ENCODE results near the gene KCNMA1. TPM values are rescaled to one million over a fixed set of nuclear protein-coding genes. Genes with fewer than 3 reads are reported as not detected.
"Not testable (repeated sequence)": the region's sequence is repeated elsewhere in the genome, so short reads cannot be mapped to it uniquely, and the experiment has no call there.

Gene KCNMA1
- total and polyA plus RNA-seq, 10 of the 15 experiments (the other 5 are each of a cell fraction or from before 2014, with no cell fraction given): 8.5 to 77.0 (median 21.3) TPM

DNA sequence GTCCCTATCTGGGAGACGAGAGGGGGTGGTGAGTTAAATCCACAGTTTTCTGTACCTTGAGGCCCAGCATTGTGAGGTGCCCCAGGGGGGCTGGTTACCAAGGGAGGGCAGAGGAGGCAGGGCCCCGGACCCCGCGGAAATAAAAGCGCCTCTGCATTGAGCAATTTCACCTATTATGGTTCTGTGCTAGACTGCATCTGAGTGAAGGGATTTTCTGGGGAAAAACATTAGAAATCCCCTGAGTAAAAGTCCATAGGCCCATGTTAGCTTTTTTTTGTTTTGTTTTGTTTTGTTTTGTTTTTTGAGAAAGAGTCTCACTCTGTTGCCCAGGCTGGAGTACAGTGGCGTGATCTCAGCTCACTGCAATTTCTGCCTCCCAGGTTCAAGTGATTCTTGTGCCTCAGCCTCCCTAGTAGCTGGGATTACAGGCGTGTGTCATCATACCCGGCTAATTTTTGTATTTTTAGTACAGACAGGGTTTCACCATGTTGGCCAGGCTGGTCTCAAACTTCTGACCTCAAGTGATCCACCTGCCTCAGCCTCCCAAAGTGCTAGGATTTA lies 225.0 kb downstream of the KCNMA1 start:
- WGBS (ENCODE audit: insufficient coverage, insufficient replicate concordance, low lambda C conversion rate, missing lambda C conversion rate): 9% methylated on average over 8 of the region's 8 CpGs
- POLR2A ChIA-PET: interaction anchor here (1.0 to 2.5 kb wide), 2 partner anchors 10 to 50 kb away, joined by 3 to 11 read pairs; no protein-coding TSS in a partner anchor

More for the DNA sequence above, 225.0 kb downstream of the KCNMA1 start:
- H4K20me1 ChIP-seq (ENCODE audit: control insufficient read depth, insufficient read depth); FAIRE-seq; BruUV-seq (replicated peaks); H3K9ac ChIP-seq (ENCODE audit: control insufficient read depth, insufficient read depth, low read length); in situ Hi-C loops (cut with MboI); H3K4me3 ChIP-seq; H3K36me3 ChIP-seq (ENCODE audit: control insufficient read depth in 2 of 2, insufficient read depth in 2 of 2, low read length in 1 of 2); H3K9me3 ChIP-seq (replicated peaks; ENCODE audit: control insufficient read depth, insufficient read depth, low read length); H3K4me1 ChIP-seq (ENCODE audit: control insufficient read depth, insufficient read depth, low read length); H3K79me2 ChIP-seq (ENCODE audit: control insufficient read depth, insufficient read depth, low read length); intact Hi-C loops (cut with micrococcal nuclease; ENCODE audit: unreplicated experiment); H2AFZ ChIP-seq (ENCODE audit: control insufficient read depth, low read depth, low read length); H3K27ac ChIP-seq (ENCODE audit: control insufficient read depth, insufficient read depth); H3K27me3 ChIP-seq (replicated peaks in 1 of 2; ENCODE audit: control insufficient read depth in 2 of 2, insufficient read depth in 2 of 2, low read length in 1 of 2); DNase-seq (ENCODE audit: low read depth, low spot score): not testable (repeated sequence)
- peak overlapping the region; percentile 51; the same call in 1 of the 2 replicates for H3K4me2 ChIP-seq (ENCODE audit: control insufficient read depth, insufficient read depth)
- CTCF ChIA-PET: interaction anchor here (1.1 to 1.4 kb wide), 2 partner anchors 35 to 54 kb away, joined by 4 to 5 read pairs; no protein-coding TSS in a partner anchor
- RAD21 ChIA-PET (ENCODE audit: unreplicated experiment): interaction anchor here (0.7 to 1.9 kb wide), 7 partner anchors 17 to 239 kb away, joined by 3 to 5 read pairs (median 3); no protein-coding TSS in a partner anchor
- peak; percentile 84 for ATAC-seq
- SMC1A ChIA-PET (ENCODE audit: uncharacterized antibody, unreplicated experiment): interaction anchor here (0.8 to 2.3 kb wide), 5 partner anchors 9 to 231 kb away, joined by 3 to 9 read pairs (median 4); no protein-coding TSS in a partner anchor
- TF ChIP-seq MEF2B (IDR thresholded peaks at IDR 0.05; ENCODE audit: partially characterized antibody, poor library complexity, severe bottlenecking): peak; percentile 53
- peak in 1 of 2 experiments; percentile 53; a peak in 1 of 4 replicates for TF ChIP-seq SRF (IDR thresholded peaks at IDR 0.05; ENCODE audit: low read depth in 2 of 2, low read length in 2 of 2)
- peak; percentile 32; the same call in 1 of the 2 replicates for TF ChIP-seq NFIC (IDR thresholded peaks at IDR 0.05; ENCODE audit: low read depth, low read length)
- 0 out of 2 replicates have a peak, but pooled peaks have one; percentile 14 for TF ChIP-seq IKZF1 (conservative IDR thresholded peaks at IDR 0.05)
- 0 out of 2 replicates have a peak, but pooled peaks have one; percentile 46 for TF ChIP-seq NBN (IDR thresholded peaks at IDR 0.05)
- peak; percentile 19 for TF ChIP-seq SMAD1 (IDR thresholded peaks at IDR 0.05; ENCODE audit: low read depth, partially characterized antibody)
- TF ChIP-seq RELA (IDR thresholded peaks at IDR 0.05; ENCODE audit: borderline replicate concordance, partially characterized antibody): peak; percentile 90
- TF ChIP-seq ATF7 (IDR thresholded peaks at IDR 0.05; ENCODE audit: low read depth): peak; percentile 38; the same call in 1 of the 2 replicates
- TF ChIP-seq, protein P1, sequence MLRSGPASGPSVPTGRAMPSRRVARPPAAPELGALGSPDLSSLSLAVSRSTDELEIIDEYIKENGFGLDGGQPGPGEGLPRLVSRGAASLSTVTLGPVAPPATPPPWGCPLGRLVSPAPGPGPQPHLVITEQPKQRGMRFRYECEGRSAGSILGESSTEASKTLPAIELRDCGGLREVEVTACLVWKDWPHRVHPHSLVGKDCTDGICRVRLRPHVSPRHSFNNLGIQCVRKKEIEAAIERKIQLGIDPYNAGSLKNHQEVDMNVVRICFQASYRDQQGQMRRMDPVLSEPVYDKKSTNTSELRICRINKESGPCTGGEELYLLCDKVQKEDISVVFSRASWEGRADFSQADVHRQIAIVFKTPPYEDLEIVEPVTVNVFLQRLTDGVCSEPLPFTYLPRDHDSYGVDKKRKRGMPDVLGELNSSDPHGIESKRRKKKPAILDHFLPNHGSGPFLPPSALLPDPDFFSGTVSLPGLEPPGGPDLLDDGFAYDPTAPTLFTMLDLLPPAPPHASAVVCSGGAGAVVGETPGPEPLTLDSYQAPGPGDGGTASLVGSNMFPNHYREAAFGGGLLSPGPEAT (IDR thresholded peaks at IDR 0.05; ENCODE audit: low read depth): peak; percentile 79
- 0 out of 4 replicates have a peak, but pooled peaks of 1 of the 2 experiments have one; percentile 16 for TF ChIP-seq IKZF2 (IDR thresholded peaks at IDR 0.05)
